Endometrial microvascular endothelial cells (primary cell): ENCODE results near the gene ARHGAP33. TPM values are rescaled to one million over a fixed set of nuclear protein-coding genes. Genes with fewer than 3 reads are reported as not detected.

ENCODE experiments used
- in situ Hi-C: cut with HindIII; loops from 2 replicates; pipeline ENCODE4 v1.10.0; 2017; ENCODE audit warnings: low sequenced_read_pairs, low pct_unique_long_range_greater_than_20kb; ENCODE audit errors: inconsistent ontology term
- total RNA-seq: library from RNA; depleted of rRNA; stranded (reverse); fragments of >200 nt; gene quantifications from one replicate; pipeline ENCODE4 v1.2.3, GENCODE V29; 2015; ENCODE audit errors: inconsistent ontology term

The ARHGAP33 gene, protein sequence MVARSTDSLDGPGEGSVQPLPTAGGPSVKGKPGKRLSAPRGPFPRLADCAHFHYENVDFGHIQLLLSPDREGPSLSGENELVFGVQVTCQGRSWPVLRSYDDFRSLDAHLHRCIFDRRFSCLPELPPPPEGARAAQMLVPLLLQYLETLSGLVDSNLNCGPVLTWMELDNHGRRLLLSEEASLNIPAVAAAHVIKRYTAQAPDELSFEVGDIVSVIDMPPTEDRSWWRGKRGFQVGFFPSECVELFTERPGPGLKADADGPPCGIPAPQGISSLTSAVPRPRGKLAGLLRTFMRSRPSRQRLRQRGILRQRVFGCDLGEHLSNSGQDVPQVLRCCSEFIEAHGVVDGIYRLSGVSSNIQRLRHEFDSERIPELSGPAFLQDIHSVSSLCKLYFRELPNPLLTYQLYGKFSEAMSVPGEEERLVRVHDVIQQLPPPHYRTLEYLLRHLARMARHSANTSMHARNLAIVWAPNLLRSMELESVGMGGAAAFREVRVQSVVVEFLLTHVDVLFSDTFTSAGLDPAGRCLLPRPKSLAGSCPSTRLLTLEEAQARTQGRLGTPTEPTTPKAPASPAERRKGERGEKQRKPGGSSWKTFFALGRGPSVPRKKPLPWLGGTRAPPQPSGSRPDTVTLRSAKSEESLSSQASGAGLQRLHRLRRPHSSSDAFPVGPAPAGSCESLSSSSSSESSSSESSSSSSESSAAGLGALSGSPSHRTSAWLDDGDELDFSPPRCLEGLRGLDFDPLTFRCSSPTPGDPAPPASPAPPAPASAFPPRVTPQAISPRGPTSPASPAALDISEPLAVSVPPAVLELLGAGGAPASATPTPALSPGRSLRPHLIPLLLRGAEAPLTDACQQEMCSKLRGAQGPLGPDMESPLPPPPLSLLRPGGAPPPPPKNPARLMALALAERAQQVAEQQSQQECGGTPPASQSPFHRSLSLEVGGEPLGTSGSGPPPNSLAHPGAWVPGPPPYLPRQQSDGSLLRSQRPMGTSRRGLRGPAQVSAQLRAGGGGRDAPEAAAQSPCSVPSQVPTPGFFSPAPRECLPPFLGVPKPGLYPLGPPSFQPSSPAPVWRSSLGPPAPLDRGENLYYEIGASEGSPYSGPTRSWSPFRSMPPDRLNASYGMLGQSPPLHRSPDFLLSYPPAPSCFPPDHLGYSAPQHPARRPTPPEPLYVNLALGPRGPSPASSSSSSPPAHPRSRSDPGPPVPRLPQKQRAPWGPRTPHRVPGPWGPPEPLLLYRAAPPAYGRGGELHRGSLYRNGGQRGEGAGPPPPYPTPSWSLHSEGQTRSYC
- 0.19 TPM for total RNA-seq

GRCh38 chr19:35775298-35776101, at the start of gene ARHGAP33:
Gene ARHGAP33 (plus strand): TSS chr19:35775564. CDS start chr19:35775659, 95 bp downstream.
- in situ Hi-C loops = no loop called here

- in situ Hi-C loops = no loop called here
These were observed 48.1 kb upstream of the ARHGAP33 start for GRCh38 chr19:35727053-35727955.

GRCh38 chr19:35727956-35728706, 47.2 kb upstream of the ARHGAP33 start:
- in situ Hi-C loops = no loop called here

- in situ Hi-C loops = no loop called here
These were observed 46.3 kb upstream of the ARHGAP33 start for GRCh38 chr19:35729021-35729420.

GRCh38 chr19:35729763-35730162, 45.6 kb upstream of the ARHGAP33 start:
- in situ Hi-C loops = no loop called here

DNA sequence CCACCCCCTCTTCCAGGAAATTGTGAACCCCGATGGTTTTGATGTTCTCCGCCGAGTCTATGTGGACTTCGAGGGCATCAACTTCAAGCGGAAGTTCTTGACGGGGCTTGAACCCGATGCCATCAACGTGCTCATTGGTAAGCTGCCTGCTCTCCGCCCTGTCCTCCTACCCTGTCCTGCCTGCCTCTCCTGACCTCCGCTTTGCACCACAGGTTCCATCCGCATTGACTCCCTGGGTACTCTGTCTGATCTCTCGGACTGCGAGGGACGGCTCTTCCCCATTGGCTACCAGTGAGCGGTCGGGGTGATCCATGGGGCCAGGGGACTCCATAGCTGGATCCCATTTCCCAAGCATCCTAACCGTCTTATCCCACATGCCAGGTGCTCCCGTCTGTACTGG, 45.0 kb upstream of the ARHGAP33 start:
- in situ Hi-C loops = no loop called here

DNA sequence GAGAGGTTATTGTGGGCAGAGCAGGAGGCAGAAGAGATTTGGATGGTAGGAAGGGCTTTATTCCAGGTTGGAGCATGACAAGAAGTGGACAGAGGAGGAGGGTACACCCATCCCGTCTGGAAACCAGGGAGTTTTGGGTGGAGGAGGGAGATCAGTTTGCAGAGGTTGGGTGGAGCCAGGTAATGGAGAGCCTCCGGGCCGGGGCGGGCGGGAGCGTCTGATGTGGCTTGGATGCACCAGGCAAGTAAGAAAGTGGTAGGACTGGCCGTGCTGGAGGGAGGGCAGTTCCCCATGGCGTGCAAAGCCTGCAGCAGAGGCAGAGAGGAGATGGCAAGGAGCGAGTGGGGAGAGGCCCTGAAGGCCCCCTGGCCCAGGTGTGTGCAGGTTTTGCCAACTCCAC, 44.0 kb upstream of the ARHGAP33 start:
- in situ Hi-C loops = no loop called here

DNA sequence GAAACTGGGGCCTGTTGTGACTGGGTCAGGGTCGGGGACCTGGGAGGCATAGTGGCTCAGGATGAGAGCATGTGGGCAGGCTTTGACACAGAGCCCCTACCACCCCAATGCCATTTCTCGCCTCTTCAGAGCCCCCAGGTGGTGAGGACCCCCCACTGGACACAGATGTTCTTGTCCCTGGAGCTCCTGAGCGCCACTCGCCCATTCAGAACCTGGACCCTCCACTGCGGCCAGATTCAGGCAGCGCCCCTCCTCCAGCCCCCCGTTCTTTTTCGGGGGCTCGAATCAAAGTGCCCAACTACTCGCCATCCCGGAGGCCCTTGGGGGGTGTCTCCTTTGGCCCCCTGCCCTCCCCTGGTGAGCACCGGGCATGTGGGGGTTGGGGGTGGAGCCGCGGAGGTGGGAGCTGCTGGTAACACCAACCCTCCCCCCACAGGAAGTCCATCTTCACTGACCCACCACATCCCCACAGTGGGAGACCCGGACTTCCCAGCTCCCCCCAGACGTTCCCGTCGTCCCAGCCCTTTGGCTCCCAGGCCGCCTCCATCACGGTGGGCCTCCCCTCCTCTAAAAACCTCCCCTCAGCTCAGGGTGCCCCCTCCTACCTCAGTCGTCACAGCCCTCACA, 43.5 kb upstream of the ARHGAP33 start:
- in situ Hi-C loops = no loop called here

DNA sequence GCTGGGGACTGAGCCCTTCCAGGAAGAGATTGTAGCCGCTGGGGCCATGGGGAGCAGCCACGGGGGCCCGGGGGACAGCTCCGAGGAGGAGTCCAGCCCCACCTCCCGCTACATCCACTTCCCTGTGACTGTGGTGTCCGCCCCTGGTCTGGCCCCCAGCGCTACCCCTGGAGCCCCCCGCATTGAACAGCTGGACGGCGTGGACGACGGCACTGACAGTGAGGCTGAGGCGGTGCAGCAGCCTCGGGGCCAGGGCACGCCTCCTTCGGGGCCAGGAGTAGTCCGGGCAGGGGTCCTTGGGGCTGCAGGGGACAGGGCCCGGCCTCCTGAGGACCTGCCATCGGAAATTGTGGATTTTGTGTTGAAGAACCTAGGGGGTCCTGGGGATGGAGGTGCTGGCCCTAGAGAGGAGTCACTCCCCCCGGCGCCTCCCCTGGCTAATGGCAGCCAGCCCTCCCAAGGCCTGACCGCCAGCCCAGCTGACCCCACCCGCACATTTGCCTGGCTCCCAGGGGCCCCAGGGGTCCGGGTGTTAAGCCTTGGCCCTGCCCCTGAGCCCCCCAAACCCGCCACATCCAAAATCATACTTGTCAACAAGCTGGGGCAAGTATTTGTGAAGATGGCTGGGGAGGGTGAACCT, 42.7 kb upstream of the ARHGAP33 start:
- in situ Hi-C loops = no loop called here

- in situ Hi-C loops = no loop called here
These were observed 41.9 kb upstream of the ARHGAP33 start for GRCh38 chr19:35733180-35734125.

- in situ Hi-C loops = no loop called here
These were observed 41.1 kb upstream of the ARHGAP33 start for GRCh38 chr19:35734273-35734672.

GRCh38 chr19:35734889-35735288, 40.5 kb upstream of the ARHGAP33 start:
- in situ Hi-C loops = no loop called here

- in situ Hi-C loops = no loop called here
These were observed 38.2 kb upstream of the ARHGAP33 start for GRCh38 chr19:35736913-35737886.
